GM12878 (cell line): Measurements from ENCODE around the gene GAGE10. TPM values are rescaled to one million over a fixed set of nuclear protein-coding genes. Genes with fewer than 3 reads are reported as not detected.
A peak's percentile ranks its signal among the peaks of the same experiment; 100 is the strongest.

Source experiments
- ATAC-seq: fragments of 200-7000 bp; cut with Tn5 transposase; 3 replicates; pipeline ENCODE4 v1.9.1; 2020; ENCODE audit warnings: mild to moderate bottlenecking, moderate library complexity
- BruUV-seq: library from RNA; stranded (reverse); fragments of 400-500 nt; replicated peaks from 2 replicates; lab custom pipeline; 2021; lab: Mats Ljungman, UMichigan
- CTCF ChIA-PET: fragments of 300-600 bp; sonication (Branson Sonifier 250); formaldehyde crosslinking; extraction: SDS; loops from one replicate; lab custom pipeline; 2021; ENCODE audit warnings: inconsistent platforms; lab: Yijun Ruan, JAX
- POLR2A ChIA-PET: fragments of 350-600 bp; formaldehyde crosslinking; extraction: SDS; loops from one replicate; lab custom pipeline; 2021; ENCODE audit warnings: inconsistent platforms; lab: Charles Lee
- RAD21 ChIA-PET: fragments of 300-600 bp; sonication (Branson Sonifier 250); formaldehyde crosslinking; loops from one replicate; lab custom pipeline; 2023; ENCODE audit warnings: antibody characterized with exemption; ENCODE audit not compliant: unreplicated experiment; lab: Charles Lee
- SMC1A ChIA-PET: fragments of 300-600 bp; sonication (Branson Sonifier 250); formaldehyde crosslinking; loops from one replicate; lab custom pipeline; 2023; ENCODE audit not compliant: unreplicated experiment, uncharacterized antibody; lab: Charles Lee
- DNase-seq: peaks from one replicate; pipeline ENCODE4 v3.0.0-alpha.2; 2011; ENCODE audit warnings: low read depth, low spot score
- FAIRE-seq: peaks from 3 replicates; lab custom pipeline; 2011; peaks lifted over from hg19 to GRCh38; lab: Jason Lieb, UNC
- H2AFZ ChIP-seq: 2 replicates; pipeline ENCODE4 v1.6.0; 2011; ENCODE audit warnings: low read depth, low read length, control low read depth; ENCODE audit not compliant: control insufficient read depth
- H3K27ac ChIP-seq: 2 replicates; pipeline ENCODE4 v1.5.1; 2011; ENCODE audit warnings: control low read depth; ENCODE audit not compliant: control insufficient read depth, insufficient read depth
- H3K27me3 ChIP-seq, 2 experiments: replicated peaks in 1 of 2; 2 replicates each; pipeline versions ENCODE4 v1.6.0 to v1.6.1; 2011; ENCODE audit warnings: low read length in 1 of 2; ENCODE audit not compliant: control insufficient read depth in 2 of 2, insufficient read depth in 2 of 2
- H3K36me3 ChIP-seq, 2 experiments: 2 replicates each; pipeline ENCODE4 v1.5.1; 2011; ENCODE audit warnings: low read length in 1 of 2; ENCODE audit not compliant: control insufficient read depth in 2 of 2, insufficient read depth in 2 of 2
- H3K4me1 ChIP-seq: 2 replicates; pipeline ENCODE4 v1.6.1; 2011; ENCODE audit warnings: mild to moderate bottlenecking, low read length, moderate library complexity, mixed read lengths; ENCODE audit not compliant: control insufficient read depth, insufficient read depth
- H3K4me2 ChIP-seq: 2 replicates; pipeline ENCODE4 v1.6.0; 2011; ENCODE audit warnings: control low read depth; ENCODE audit not compliant: control insufficient read depth, insufficient read depth
- H3K4me3 ChIP-seq: fragments of 200-600 bp; sonication (generic); 2 replicates; pipeline ENCODE4 v1.5.1; 2016
- H3K79me2 ChIP-seq: 2 replicates; pipeline ENCODE4 v1.6.0; 2011; ENCODE audit warnings: low read length; ENCODE audit not compliant: control insufficient read depth, insufficient read depth
- H3K9ac ChIP-seq: 2 replicates; pipeline ENCODE4 v1.8.0; 2011; ENCODE audit warnings: low read length, control low read depth, mixed read lengths; ENCODE audit not compliant: control insufficient read depth, insufficient read depth
- H3K9me3 ChIP-seq: replicated peaks from 3 replicates; pipeline ENCODE4 v1.5.1; 2011; ENCODE audit warnings: mild to moderate bottlenecking, low read length; ENCODE audit not compliant: control insufficient read depth, insufficient read depth
- H4K20me1 ChIP-seq: 2 replicates; pipeline ENCODE4 v1.6.0; 2011; ENCODE audit not compliant: control insufficient read depth, insufficient read depth
- BCL3 ChIP-seq: IDR thresholded peaks from 2 replicates; pipeline ENCODE4 v1.6.1; 2011; ENCODE audit warnings: borderline replicate concordance, low read depth, mild to moderate bottlenecking, moderate library complexity, low read length; ENCODE audit not compliant: insufficient read depth, poor library complexity, severe bottlenecking
- CBX3 ChIP-seq: fragments of 200-600 bp; sonication (generic); IDR thresholded peaks from 2 replicates; pipeline ENCODE4 v1.6.1; 2016; ENCODE audit warnings: low read depth, borderline replicate concordance
- CBX5 ChIP-seq: sonication (generic); IDR thresholded peaks from 2 replicates; pipeline ENCODE4 v1.6.1; 2016; ENCODE audit warnings: low read depth, moderate library complexity, mild to moderate bottlenecking, inconsistent platforms
- DPF2 ChIP-seq: fragments of 450-650 bp; IDR thresholded peaks from 2 replicates; pipeline ENCODE4 v1.6.1; 2017; ENCODE audit warnings: mild to moderate bottlenecking
- ESRRA ChIP-seq: IDR thresholded peaks from 2 replicates; pipeline ENCODE4 v1.6.1; 2012; ENCODE audit warnings: mild to moderate bottlenecking, low read length, improper control_type of control experiment
- ETV6 ChIP-seq, 2 experiments: fragments of 450-650 bp in 1 of 2; IDR thresholded peaks in 1 of 2; conservative IDR thresholded peaks in 1 of 2; 2 replicates each; pipeline ENCODE4 v1.6.1; 2014; ENCODE audit warnings: antibody characterized with exemption in 1 of 2, borderline replicate concordance in 1 of 2, low read depth in 1 of 2, mild to moderate bottlenecking in 1 of 2, moderate library complexity in 1 of 2
- IKZF1 ChIP-seq: fragments of 450-650 bp; conservative IDR thresholded peaks from 2 replicates; pipeline ENCODE4 v1.6.1; 2017; ENCODE audit warnings: antibody characterized with exemption, mild to moderate bottlenecking
- MTA3 ChIP-seq: IDR thresholded peaks from 2 replicates; pipeline ENCODE4 v1.6.1; 2012; ENCODE audit warnings: low read length, inconsistent platforms, borderline replicate concordance
- PBX3 ChIP-seq: IDR thresholded peaks from 2 replicates; pipeline ENCODE4 v1.6.1; 2011; ENCODE audit warnings: mild to moderate bottlenecking, low read depth, low read length, moderate library complexity; ENCODE audit not compliant: insufficient replicate concordance
- POLR2AphosphoS2 ChIP-seq: IDR thresholded peaks from 2 replicates; pipeline ENCODE4 v1.6.1; 2011; ENCODE audit warnings: low read depth, mild to moderate bottlenecking, low read length, improper control_type of control experiment, moderate library complexity
- RCOR1 ChIP-seq: conservative IDR thresholded peaks from 2 replicates; pipeline ENCODE4 v1.6.1; 2012; ENCODE audit warnings: low read depth, low read length, improper control_type of control experiment
- SMC3 ChIP-seq: IDR thresholded peaks from 2 replicates; pipeline ENCODE4 v1.6.1; 2011; ENCODE audit warnings: low read length, improper control_type of control experiment, borderline replicate concordance
- SPI1 ChIP-seq: IDR thresholded peaks from 2 replicates; pipeline ENCODE4 v1.6.1; 2011; ENCODE audit warnings: low read depth, mild to moderate bottlenecking, low read length, moderate library complexity, borderline replicate concordance; ENCODE audit not compliant: insufficient read depth
- SUZ12 ChIP-seq: fragments of 200-600 bp; sonication (generic); IDR thresholded peaks from one replicate; pipeline ENCODE4 v1.6.1; 2018; ENCODE audit warnings: antibody characterized with exemption, mild to moderate bottlenecking; ENCODE audit not compliant: unreplicated experiment
- YBX1 ChIP-seq: fragments of 450-650 bp; IDR thresholded peaks from 2 replicates; pipeline ENCODE4 v1.6.1; 2016; ENCODE audit warnings: antibody characterized with exemption
- YY1 ChIP-seq: IDR thresholded peaks from 2 replicates; pipeline ENCODE4 v1.6.1; 2011; ENCODE audit warnings: low read depth, mild to moderate bottlenecking, low read length
- ZBTB40 ChIP-seq: fragments of 450-650 bp; IDR thresholded peaks from 2 replicates; pipeline ENCODE4 v1.6.1; 2016; ENCODE audit warnings: mild to moderate bottlenecking, moderate library complexity, borderline replicate concordance
- WGBS: methylation state at CpG from one replicate; pipeline ENCODE4 v1.1.6; 2016; ENCODE audit warnings: low lambda C conversion rate; ENCODE audit not compliant: insufficient replicate concordance, insufficient coverage; ENCODE audit errors: missing lambda C conversion rate; 5-methylcytosine and 5-hydroxymethylcytosine counted together
- in situ Hi-C: fragments of 300-500 bp; cut with MboI; formaldehyde crosslinking; loops from 9 replicates; pipeline ENCODE4 v1.14.3; 2018; ENCODE audit warnings: mixed read lengths
- intact Hi-C: fragments of 100-400 bp; cut with micrococcal nuclease; formaldehyde crosslinking; loops from one replicate; pipeline ENCODE4 v1.14.2; 2022; ENCODE audit not compliant: unreplicated experiment
- polyA plus RNA-seq, 11 experiments: library from polyadenylated mRNA; depleted of rRNA in 4 of 11; unstranded in 6 of 11; stranded (reverse) in 5 of 11; fragments of >200 nt; fragmentation: Nextera tagmentation in 4 of 11; fragmentation: Illumina TruSeq in 1 of 11; extraction: Ambion mirVana in 4 of 11; extraction: Trizol in 1 of 11; gene quantifications; 1 replicate in 1 of 11; 2 replicates in 10 of 11; pipeline versions ENCODE4 v1.2.1 to v1.2.3, GENCODE V29; 2011 to 2016; ENCODE audit warnings: inconsistent platforms in 2 of 11, missing spikeins in 2 of 11, low read depth in 1 of 11
- total RNA-seq, 4 experiments: library from RNA; depleted of rRNA in 3 of 4; stranded (reverse); fragments of >200 nt in 3 of 4; fragmentation: Illumina TruSeq in 1 of 4; extraction: Trizol in 1 of 4; gene quantifications; 2 replicates each; pipeline versions ENCODE4 v1.2.1 to v1.2.3, GENCODE V29; 2013 to 2021

Gene GAGE10
- total and polyA plus RNA-seq, 10 of the 15 experiments (the other 5 are each of a cell fraction or from before 2014, with no cell fraction given): not detected

GRCh38 chrX:49308604-49309269 is 5.3 kb downstream of the GAGE10 start:
- ATAC-seq (peak; percentile 79), DNase-seq (no peak), FAIRE-seq (peak; percentile 44)
- BruUV-seq: no TSS peak
- H3K4me2 ChIP-seq: peak overlapping the region; percentile 69
- peaks cover 5% of the 10 kb centered on the region for H3K4me1 ChIP-seq
- H2AFZ ChIP-seq: peak overlapping the region; percentile 30
- no peaks in the 10 kb centered on the region for H4K20me1 ChIP-seq
- in situ Hi-C loops (no loop called here), intact Hi-C loops (no loop called here)
- no peaks in the 10 kb centered on the region for H3K79me2 ChIP-seq
- H3K9ac ChIP-seq: no peak overlapping the region
- no peaks in the 10 kb centered on the region for H3K36me3 ChIP-seq
- RAD21 ChIA-PET: interaction anchor here (0.9 kb wide), 1 partner anchor 40 kb away, joined by 3 read pairs; no protein-coding TSS in a partner anchor
- POLR2A ChIA-PET: no interaction called here
- CTCF ChIA-PET: interaction anchor here (0.6 to 1.1 kb wide), 3 partner anchors 16 to 773 kb away, joined by 3 read pairs; no protein-coding TSS in a partner anchor
- 20% methylated on average over 15 of the region's 15 CpGs for WGBS
- H3K27me3 ChIP-seq: no peaks in the 10 kb centered on the region
- no peak overlapping the region for H3K4me3 ChIP-seq
- no peak overlapping the region; the same call in 1 of the 2 replicates for H3K27ac ChIP-seq
- no peaks in the 10 kb centered on the region for H3K9me3 ChIP-seq
- SMC1A ChIA-PET: no interaction called here
- TF ChIP-seq RCOR1 (no peak), SPI1 (peak; percentile 13; the same call in 1 of the 2 replicates), YBX1 (no peak), SMC3 (no peak), ZBTB40 (no peak), BCL3 (no peak), CBX3 (no peak), IKZF1 (peak; percentile 39; the same call in 1 of the 2 replicates), ETV6 (conservative IDR thresholded peaks at IDR 0.05 in 1 of 2, IDR thresholded peaks at IDR 0.05 in 1 of 2; ENCODE audit: borderline replicate concordance in 1 of 2, low read depth in 1 of 2) (no peak), MTA3 (no peak), PBX3 (no peak), SUZ12 (no peak), ESRRA (no peak), YY1 (no peak), POLR2AphosphoS2 (no peak), CBX5 (no peak), DPF2 (no peak)
